ENCODE data around the gene CCAR1.
"Not testable (repeated sequence)": the region's sequence is repeated elsewhere in the genome, so short reads cannot be mapped to it uniquely, and the experiment has no call there.

The CCAR1 gene

DNA sequence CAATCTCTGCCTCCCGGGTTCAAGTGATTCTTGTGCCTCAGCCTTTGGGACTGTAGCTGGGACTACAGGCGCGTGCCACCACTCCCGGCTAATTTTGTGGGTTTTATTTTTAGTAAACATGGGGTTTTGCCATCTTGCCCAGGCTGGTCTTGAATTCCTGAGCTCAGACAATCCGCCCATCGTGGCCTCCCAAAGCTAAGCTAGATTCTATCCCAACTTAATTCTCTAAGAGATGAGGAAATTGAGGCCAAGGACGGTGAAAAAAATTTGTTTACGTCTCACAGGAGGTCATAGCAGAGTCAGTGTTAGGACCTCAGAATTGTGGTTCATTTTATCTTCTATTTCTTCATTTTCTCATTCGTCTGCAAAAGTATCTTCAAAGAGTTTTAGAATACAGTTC is 6.1 kb downstream of the CCAR1 start:
- H3K27me3 ChIP-seq (ENCODE audit: insufficient read depth, low read length, poor library complexity) = no peaks in the 10 kb centered on the region
- no peak overlapping the region for H3K4ac ChIP-seq (ENCODE audit: low read depth, low read length)
- no peak overlapping the region for H2AK5ac ChIP-seq (ENCODE audit: low read length)
- no peak overlapping the region for H2BK15ac ChIP-seq (replicated peaks; ENCODE audit: low read depth)
- no peaks in the 10 kb centered on the region for H3K4me1 ChIP-seq (ENCODE audit: control insufficient read depth, low read depth, low read length)
- H2BK120ac ChIP-seq (ENCODE audit: low read depth, low read length) = no peak overlapping the region
- no peak overlapping the region for H3K9ac ChIP-seq (ENCODE audit: low read length)
- H4K8ac ChIP-seq (ENCODE audit: low read depth, low read length) = no peak overlapping the region
- H3K4me3 ChIP-seq (ENCODE audit: low read length) = no peak overlapping the region
- H3K56ac ChIP-seq (ENCODE audit: low read length) = no peak overlapping the region
- H3K4me2 ChIP-seq (ENCODE audit: low read length) = no peak overlapping the region
- peaks cover 4% of the 10 kb centered on the region for H3K79me1 ChIP-seq (ENCODE audit: low read length)
- no peak overlapping the region for H3K23ac ChIP-seq (ENCODE audit: low read length)
- no peak overlapping the region for H3K27ac ChIP-seq (ENCODE audit: low read depth, low read length)
- H4K5ac ChIP-seq (ENCODE audit: low read length) = no peak overlapping the region
- H3K79me2 ChIP-seq (ENCODE audit: control insufficient read depth, insufficient read depth, low read length) = peaks cover 25% of the 10 kb centered on the region
- H3K36me3 ChIP-seq (ENCODE audit: control insufficient read depth, insufficient read depth, low read length) = peaks cover 7% of the 10 kb centered on the region
- H2BK5ac ChIP-seq (ENCODE audit: low read length) = no peak overlapping the region
- H3K18ac ChIP-seq (ENCODE audit: low read length) = no peak overlapping the region
- no CpG with 5 or more reads among the region's 9 CpGs for WGBS (ENCODE audit: extremely low coverage, insufficient coverage, low lambda C conversion rate)
- DNase-seq = no peak

DNA sequence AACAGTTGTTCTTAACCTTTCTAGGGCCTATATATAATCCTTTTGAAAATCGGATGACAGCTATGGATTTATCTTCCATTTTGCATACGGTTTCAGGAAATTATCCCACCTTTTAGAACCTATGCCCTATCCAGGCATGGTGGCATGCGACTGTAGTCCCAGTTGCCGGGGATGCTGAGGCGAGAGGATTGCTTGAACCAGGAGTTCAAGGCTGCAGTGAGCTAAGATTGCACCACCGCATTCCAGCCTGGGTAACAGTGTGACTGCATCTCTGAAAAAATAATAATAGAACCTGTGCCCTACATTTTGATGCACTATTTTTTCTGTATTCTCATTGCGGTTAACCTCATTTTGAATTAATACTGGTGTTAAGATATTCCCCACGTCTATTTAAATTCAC is 11.6 kb downstream of the CCAR1 start:
- Histone ChIP-seq H3K79me1 (ENCODE audit: low read length) (peaks cover 11% of the 10 kb centered on the region), H3K9ac (ENCODE audit: low read length) (no peak overlapping the region), H3K56ac (ENCODE audit: low read length) (no peak overlapping the region), H3K4me1 (ENCODE audit: control insufficient read depth, low read depth, low read length) (no peaks in the 10 kb centered on the region), H4K5ac (ENCODE audit: low read length) (no peak overlapping the region), H3K4me2 (ENCODE audit: low read length) (no peak overlapping the region), H3K27me3 (ENCODE audit: insufficient read depth, low read length, poor library complexity) (no peaks in the 10 kb centered on the region), H3K18ac (ENCODE audit: low read length) (no peak overlapping the region), H3K4ac (ENCODE audit: low read depth, low read length) (no peak overlapping the region), H2BK5ac (ENCODE audit: low read length) (no peak overlapping the region), H2AK5ac (ENCODE audit: low read length) (no peak overlapping the region), H3K27ac (ENCODE audit: low read depth, low read length) (no peak overlapping the region), H3K36me3 (ENCODE audit: control insufficient read depth, insufficient read depth, low read length) (peaks cover 9% of the 10 kb centered on the region), H2BK15ac (replicated peaks; ENCODE audit: low read depth) (no peak overlapping the region), H3K4me3 (ENCODE audit: low read length) (no peak overlapping the region), H2BK120ac (ENCODE audit: low read depth, low read length) (no peak overlapping the region), H3K23ac (ENCODE audit: low read length) (no peak overlapping the region), H3K79me2 (ENCODE audit: control insufficient read depth, insufficient read depth, low read length) (peaks cover 13% of the 10 kb centered on the region), H4K8ac (ENCODE audit: low read depth, low read length) (no peak overlapping the region)
- WGBS (ENCODE audit: extremely low coverage, insufficient coverage, low lambda C conversion rate) = no CpG with 5 or more reads among the region's 8 CpGs
- DNase-seq = no peak

GRCh38 chr10:68734349-68734748 is 13.3 kb downstream of the CCAR1 start:
- H3K56ac ChIP-seq (ENCODE audit: low read length) = no peak overlapping the region
- no peak overlapping the region for H3K27ac ChIP-seq (ENCODE audit: low read depth, low read length)
- WGBS (ENCODE audit: extremely low coverage, insufficient coverage, low lambda C conversion rate) = no CpG with 5 or more reads among the region's 7 CpGs
- peaks cover 12% of the 10 kb centered on the region for H3K79me2 ChIP-seq (ENCODE audit: control insufficient read depth, insufficient read depth, low read length)
- no peak overlapping the region for H2BK120ac ChIP-seq (ENCODE audit: low read depth, low read length)
- peaks cover 11% of the 10 kb centered on the region for H3K36me3 ChIP-seq (ENCODE audit: control insufficient read depth, insufficient read depth, low read length)
- H2BK15ac ChIP-seq (replicated peaks; ENCODE audit: low read depth) = no peak overlapping the region
- H3K4ac ChIP-seq (ENCODE audit: low read depth, low read length) = no peak overlapping the region
- peaks cover 11% of the 10 kb centered on the region for H3K79me1 ChIP-seq (ENCODE audit: low read length)
- DNase-seq = no peak
- H3K27me3 ChIP-seq (ENCODE audit: insufficient read depth, low read length, poor library complexity) = no peaks in the 10 kb centered on the region
- H4K8ac ChIP-seq (ENCODE audit: low read depth, low read length) = no peak overlapping the region
- H3K18ac ChIP-seq (ENCODE audit: low read length) = no peak overlapping the region
- H3K9ac ChIP-seq (ENCODE audit: low read length) = no peak overlapping the region
- H3K23ac ChIP-seq (ENCODE audit: low read length) = no peak overlapping the region
- no peak overlapping the region for H4K5ac ChIP-seq (ENCODE audit: low read length)
- H3K4me3 ChIP-seq (ENCODE audit: low read length) = no peak overlapping the region
- H2AK5ac ChIP-seq (ENCODE audit: low read length) = no peak overlapping the region
- no peaks in the 10 kb centered on the region for H3K4me1 ChIP-seq (ENCODE audit: control insufficient read depth, low read depth, low read length)
- H2BK5ac ChIP-seq (ENCODE audit: low read length) = no peak overlapping the region
- no peak overlapping the region for H3K4me2 ChIP-seq (ENCODE audit: low read length)

DNA sequence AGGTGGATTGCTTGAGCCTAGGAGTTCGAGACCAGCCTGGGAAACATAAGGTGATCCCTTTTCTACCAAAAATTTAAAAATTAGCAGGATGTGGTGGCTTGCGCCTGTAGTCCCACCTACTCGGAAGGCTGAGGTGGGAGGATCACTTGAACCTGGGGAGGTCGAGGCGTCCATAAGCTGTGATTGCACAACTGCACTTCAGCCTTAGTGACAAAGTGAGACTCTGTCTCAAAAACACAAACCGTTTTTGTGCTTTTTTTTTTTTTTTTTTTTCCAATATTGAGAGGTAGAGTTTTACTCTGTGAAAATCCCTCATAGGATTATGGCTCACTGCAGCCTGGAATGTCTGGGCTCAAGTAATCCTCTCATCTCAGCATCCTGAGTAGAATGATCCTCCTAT is 14.1 kb downstream of the CCAR1 start:
- Histone ChIP-seq H3K23ac (ENCODE audit: low read length) (no peak overlapping the region), H3K4me3 (ENCODE audit: low read length) (no peak overlapping the region)

DNA sequence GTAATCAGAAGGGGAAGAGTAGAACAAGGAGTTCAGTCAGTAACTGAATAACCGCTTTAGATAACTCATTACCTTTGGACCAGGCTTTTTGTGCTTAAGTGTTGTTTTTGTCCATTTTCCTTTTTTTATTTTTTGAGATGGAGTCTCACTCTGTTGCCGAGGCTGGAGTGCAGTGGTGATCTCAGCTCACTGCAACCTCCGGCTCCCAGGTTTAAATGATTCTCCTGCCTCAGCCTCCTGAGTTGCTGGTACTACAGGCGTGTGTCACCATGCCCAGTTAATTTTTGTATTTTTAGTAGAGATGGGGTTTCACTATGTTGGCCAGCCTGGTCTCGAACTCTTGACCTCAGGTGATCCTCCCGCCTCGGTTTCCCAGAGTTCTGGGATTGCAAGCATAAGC is 14.7 kb downstream of the CCAR1 start:
- H3K23ac ChIP-seq (ENCODE audit: low read length); H3K4me1 ChIP-seq (ENCODE audit: control insufficient read depth, low read depth, low read length); H2BK5ac ChIP-seq (ENCODE audit: low read length); H3K27me3 ChIP-seq (ENCODE audit: insufficient read depth, low read length, poor library complexity); H3K4me3 ChIP-seq (ENCODE audit: low read length); H4K5ac ChIP-seq (ENCODE audit: low read length); H3K27ac ChIP-seq (ENCODE audit: low read depth, low read length); H2BK120ac ChIP-seq (ENCODE audit: low read depth, low read length); H2AK5ac ChIP-seq (ENCODE audit: low read length); H3K4ac ChIP-seq (ENCODE audit: low read depth, low read length); H3K9ac ChIP-seq (ENCODE audit: low read length); H3K18ac ChIP-seq (ENCODE audit: low read length); H4K8ac ChIP-seq (ENCODE audit: low read depth, low read length); H3K79me2 ChIP-seq (ENCODE audit: control insufficient read depth, insufficient read depth, low read length); H2BK15ac ChIP-seq (replicated peaks; ENCODE audit: low read depth); H3K56ac ChIP-seq (ENCODE audit: low read length); DNase-seq; H3K4me2 ChIP-seq (ENCODE audit: low read length): not testable (repeated sequence)
- Histone ChIP-seq H3K36me3 (ENCODE audit: control insufficient read depth, insufficient read depth, low read length) (peaks cover 11% of the 10 kb centered on the region), H3K79me1 (ENCODE audit: low read length) (peaks cover 11% of the 10 kb centered on the region)
- no CpG with 5 or more reads among the region's 7 CpGs for WGBS (ENCODE audit: extremely low coverage, insufficient coverage, low lambda C conversion rate)

More for the DNA sequence above, 14.1 kb downstream of the CCAR1 start:
- Histone ChIP-seq H2BK15ac (replicated peaks; ENCODE audit: low read depth) (no peak overlapping the region), H2BK5ac (ENCODE audit: low read length) (no peak overlapping the region), H3K56ac (ENCODE audit: low read length) (no peak overlapping the region), H3K79me2 (ENCODE audit: control insufficient read depth, insufficient read depth, low read length) (peaks cover 12% of the 10 kb centered on the region), H2BK120ac (ENCODE audit: low read depth, low read length) (no peak overlapping the region), H3K27ac (ENCODE audit: low read depth, low read length) (no peak overlapping the region), H3K36me3 (ENCODE audit: control insufficient read depth, insufficient read depth, low read length) (peaks cover 11% of the 10 kb centered on the region), H3K4me1 (ENCODE audit: control insufficient read depth, low read depth, low read length) (no peaks in the 10 kb centered on the region), H3K4ac (ENCODE audit: low read depth, low read length) (no peak overlapping the region), H3K9ac (ENCODE audit: low read length) (no peak overlapping the region), H3K27me3 (ENCODE audit: insufficient read depth, low read length, poor library complexity) (no peaks in the 10 kb centered on the region), H4K8ac (ENCODE audit: low read depth, low read length) (no peak overlapping the region), H2AK5ac (ENCODE audit: low read length) (no peak overlapping the region), H3K4me2 (ENCODE audit: low read length) (no peak overlapping the region), H3K18ac (ENCODE audit: low read length) (no peak overlapping the region), H3K79me1 (ENCODE audit: low read length) (peaks cover 11% of the 10 kb centered on the region), H4K5ac (ENCODE audit: low read length) (no peak overlapping the region)
- no peak for DNase-seq
- no CpG with 5 or more reads among the region's 6 CpGs for WGBS (ENCODE audit: extremely low coverage, insufficient coverage, low lambda C conversion rate)

DNA sequence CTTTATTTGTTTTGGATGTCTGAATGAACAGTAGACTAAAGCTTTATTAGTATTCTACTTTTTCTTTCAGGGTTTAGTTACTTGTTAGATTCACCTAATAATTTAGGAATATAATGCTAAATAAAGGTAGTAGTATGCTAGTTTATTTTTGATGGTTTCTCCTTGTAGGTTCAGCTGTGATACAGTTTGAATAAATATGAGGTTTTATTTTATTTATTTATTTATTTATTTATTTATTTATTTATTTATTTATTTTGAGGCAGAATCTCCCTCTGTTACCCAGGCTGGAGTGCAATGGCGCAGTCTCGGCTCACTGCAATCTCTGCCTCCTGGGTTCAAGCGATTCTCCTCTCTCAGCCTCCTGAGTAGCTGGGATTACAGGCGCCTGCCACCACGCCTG is 19.6 kb downstream of the CCAR1 start:
- H2BK15ac ChIP-seq (replicated peaks; ENCODE audit: low read depth); H3K4me2 ChIP-seq (ENCODE audit: low read length); H4K8ac ChIP-seq (ENCODE audit: low read depth, low read length); H3K9ac ChIP-seq (ENCODE audit: low read length); H3K23ac ChIP-seq (ENCODE audit: low read length); H3K4me1 ChIP-seq (ENCODE audit: control insufficient read depth, low read depth, low read length); H3K79me2 ChIP-seq (ENCODE audit: control insufficient read depth, insufficient read depth, low read length); H3K4ac ChIP-seq (ENCODE audit: low read depth, low read length); H3K4me3 ChIP-seq (ENCODE audit: low read length); H3K79me1 ChIP-seq (ENCODE audit: low read length); H3K27ac ChIP-seq (ENCODE audit: low read depth, low read length); H4K5ac ChIP-seq (ENCODE audit: low read length); H2BK5ac ChIP-seq (ENCODE audit: low read length); H3K27me3 ChIP-seq (ENCODE audit: insufficient read depth, low read length, poor library complexity); H3K56ac ChIP-seq (ENCODE audit: low read length); DNase-seq; H3K18ac ChIP-seq (ENCODE audit: low read length); H2BK120ac ChIP-seq (ENCODE audit: low read depth, low read length); H2AK5ac ChIP-seq (ENCODE audit: low read length): not testable (repeated sequence)
- peaks cover 18% of the 10 kb centered on the region for H3K36me3 ChIP-seq (ENCODE audit: control insufficient read depth, insufficient read depth, low read length)
- no CpG with 5 or more reads among the region's 5 CpGs for WGBS (ENCODE audit: extremely low coverage, insufficient coverage, low lambda C conversion rate)
